ENCODE data around the gene MYH15.

The MYH15 gene

GRCh38 chr3:108548886-108549285 lies 38.5 kb upstream of the MYH15 start:
- no peak for DNase-seq (ENCODE audit: extremely low spot score)
- no peak for TF ChIP-seq ARNT (IDR thresholded peaks at IDR 0.05)
- TF ChIP-seq ZNF384 (IDR thresholded peaks at IDR 0.05), result no peak
- TF ChIP-seq PKNOX1 (IDR thresholded peaks at IDR 0.05), result no peak
- TF ChIP-seq CTBP1 (IDR thresholded peaks at IDR 0.05; ENCODE audit: borderline replicate concordance), result no peak
- no peak for TF ChIP-seq FOXM1 (IDR thresholded peaks at IDR 0.05; ENCODE audit: borderline replicate concordance)
- TF ChIP-seq FOXA1 (IDR thresholded peaks at IDR 0.05), result no peak
- TF ChIP-seq FOXK2 (IDR thresholded peaks at IDR 0.05), result no peak
- TF ChIP-seq ELF4 (IDR thresholded peaks at IDR 0.05), result no peak
- TF ChIP-seq LEF1 (IDR thresholded peaks at IDR 0.05; ENCODE audit: borderline replicate concordance), result no peak
- TF ChIP-seq BHLHE40 (IDR thresholded peaks at IDR 0.05; ENCODE audit: borderline replicate concordance), result no peak
- TF ChIP-seq TARDBP (IDR thresholded peaks at IDR 0.05), result no peak
- no peak for TF ChIP-seq SUZ12 (IDR thresholded peaks at IDR 0.05)
- TF ChIP-seq HDGF (IDR thresholded peaks at IDR 0.05; ENCODE audit: borderline replicate concordance), result no peak
- TF ChIP-seq SP1 (IDR thresholded peaks at IDR 0.05), result no peak
- no peak for TF ChIP-seq NFRKB (IDR thresholded peaks at IDR 0.05)
- no peak for TF ChIP-seq L3MBTL2 (conservative IDR thresholded peaks at IDR 0.05)
- POLR2A ChIA-PET, result no interaction called here
- CTCF ChIA-PET, result no interaction called here

GRCh38 chr3:108548304-108548703 lies 37.9 kb upstream of the MYH15 start:
- TF ChIP-seq NFRKB (IDR thresholded peaks at IDR 0.05) (no peak), BHLHE40 (IDR thresholded peaks at IDR 0.05; ENCODE audit: borderline replicate concordance) (no peak), ARNT (IDR thresholded peaks at IDR 0.05) (no peak), FOXM1 (IDR thresholded peaks at IDR 0.05; ENCODE audit: borderline replicate concordance) (no peak), SUZ12 (IDR thresholded peaks at IDR 0.05) (no peak), HDGF (IDR thresholded peaks at IDR 0.05; ENCODE audit: borderline replicate concordance) (no peak), FOXK2 (IDR thresholded peaks at IDR 0.05) (no peak), FOXA1 (IDR thresholded peaks at IDR 0.05) (no peak), ZNF384 (IDR thresholded peaks at IDR 0.05) (no peak), CTBP1 (IDR thresholded peaks at IDR 0.05; ENCODE audit: borderline replicate concordance) (no peak), SP1 (IDR thresholded peaks at IDR 0.05) (no peak), ELF4 (IDR thresholded peaks at IDR 0.05) (no peak), LEF1 (IDR thresholded peaks at IDR 0.05; ENCODE audit: borderline replicate concordance) (no peak), L3MBTL2 (conservative IDR thresholded peaks at IDR 0.05) (no peak), TARDBP (IDR thresholded peaks at IDR 0.05) (no peak), PKNOX1 (IDR thresholded peaks at IDR 0.05) (no peak)
- POLR2A ChIA-PET, result no interaction called here
- no peak for DNase-seq (ENCODE audit: extremely low spot score)
- CTCF ChIA-PET, result no interaction called here

GRCh38 chr3:108546692-108547091 lies 36.3 kb upstream of the MYH15 start:
- no peak for DNase-seq (ENCODE audit: extremely low spot score)
- TF ChIP-seq LEF1 (IDR thresholded peaks at IDR 0.05; ENCODE audit: borderline replicate concordance) (no peak), SUZ12 (IDR thresholded peaks at IDR 0.05) (no peak), L3MBTL2 (conservative IDR thresholded peaks at IDR 0.05) (no peak), TARDBP (IDR thresholded peaks at IDR 0.05) (no peak), ZNF384 (IDR thresholded peaks at IDR 0.05) (no peak), NFRKB (IDR thresholded peaks at IDR 0.05) (no peak), FOXK2 (IDR thresholded peaks at IDR 0.05) (no peak), PKNOX1 (IDR thresholded peaks at IDR 0.05) (no peak), ELF4 (IDR thresholded peaks at IDR 0.05) (no peak), HDGF (IDR thresholded peaks at IDR 0.05; ENCODE audit: borderline replicate concordance) (no peak), CTBP1 (IDR thresholded peaks at IDR 0.05; ENCODE audit: borderline replicate concordance) (no peak), ARNT (IDR thresholded peaks at IDR 0.05) (no peak)
- POLR2A ChIA-PET, result no interaction called here
- CTCF ChIA-PET, result interaction anchor here (0.6 kb wide), 2 partner anchors 57 to 145 kb away, joined by 3 read pairs; no protein-coding TSS in a partner anchor

- TF ChIP-seq CTBP1 (IDR thresholded peaks at IDR 0.05; ENCODE audit: borderline replicate concordance) (no peak), FOXK2 (IDR thresholded peaks at IDR 0.05) (no peak), SP1 (IDR thresholded peaks at IDR 0.05) (no peak), ELF4 (IDR thresholded peaks at IDR 0.05) (no peak), TARDBP (IDR thresholded peaks at IDR 0.05) (no peak), PKNOX1 (IDR thresholded peaks at IDR 0.05) (no peak), FOXM1 (IDR thresholded peaks at IDR 0.05; ENCODE audit: borderline replicate concordance) (no peak), FOXA1 (IDR thresholded peaks at IDR 0.05) (no peak), BHLHE40 (IDR thresholded peaks at IDR 0.05; ENCODE audit: borderline replicate concordance) (no peak), SUZ12 (IDR thresholded peaks at IDR 0.05) (no peak), ZNF384 (IDR thresholded peaks at IDR 0.05) (no peak), HDGF (IDR thresholded peaks at IDR 0.05; ENCODE audit: borderline replicate concordance) (no peak), LEF1 (IDR thresholded peaks at IDR 0.05; ENCODE audit: borderline replicate concordance) (no peak), ARNT (IDR thresholded peaks at IDR 0.05) (no peak), NFRKB (IDR thresholded peaks at IDR 0.05) (no peak), L3MBTL2 (conservative IDR thresholded peaks at IDR 0.05) (no peak)
- ChIA-PET POLR2A (no interaction called here), CTCF (interaction anchor here (0.6 kb wide), 2 partner anchors 56 to 145 kb away, joined by 3 read pairs; no protein-coding TSS in a partner anchor)
- no peak for DNase-seq (ENCODE audit: extremely low spot score)
Observed at GRCh38 chr3:108546247-108546646, 35.9 kb upstream of the MYH15 start.

- CTCF ChIA-PET, result no interaction called here
- TF ChIP-seq FOXA1 (IDR thresholded peaks at IDR 0.05), result no peak
- TF ChIP-seq TARDBP (IDR thresholded peaks at IDR 0.05), result no peak
- TF ChIP-seq CTBP1 (IDR thresholded peaks at IDR 0.05; ENCODE audit: borderline replicate concordance), result no peak
- no peak for TF ChIP-seq L3MBTL2 (conservative IDR thresholded peaks at IDR 0.05)
- no peak for TF ChIP-seq SUZ12 (IDR thresholded peaks at IDR 0.05)
- TF ChIP-seq LEF1 (IDR thresholded peaks at IDR 0.05; ENCODE audit: borderline replicate concordance), result no peak
- no peak for TF ChIP-seq ZNF384 (IDR thresholded peaks at IDR 0.05)
- TF ChIP-seq ARNT (IDR thresholded peaks at IDR 0.05), result no peak
- no peak for TF ChIP-seq NFRKB (IDR thresholded peaks at IDR 0.05)
- no peak for TF ChIP-seq SP1 (IDR thresholded peaks at IDR 0.05)
- TF ChIP-seq FOXK2 (IDR thresholded peaks at IDR 0.05), result no peak
- TF ChIP-seq PKNOX1 (IDR thresholded peaks at IDR 0.05), result no peak
- no peak for DNase-seq (ENCODE audit: extremely low spot score)
- POLR2A ChIA-PET, result no interaction called here
Observed at GRCh38 chr3:108538083-108538482, 27.7 kb upstream of the MYH15 start.
